Suppressor macrophage treated with lipopolysaccharide for 1 hour (primary cell): ENCODE measurements around the gene ZCCHC17.
"Not testable (repeated sequence)": the region's sequence is repeated elsewhere in the genome, so short reads cannot be mapped to it uniquely, and the experiment has no call there.

Experiments
- DNase-seq, 3 donors: peaks; one replicate each; pipeline ENCODE4 v3.0.0-alpha.2; 2020 to 2022

The ZCCHC17 gene

GRCh38 chr1:31296486-31297276, at the start of gene ZCCHC17, which contains the start of gene SNRNP40:
TSS of gene ZCCHC17 (plus strand) at chr1:31297032. CDS start at chr1:31310099, 13,067 bp downstream.
TSS of gene SNRNP40 (minus strand) at chr1:31296788. CDS start at chr1:31296751, 37 bp downstream.
- DNase-seq = peak; percentile 97 to 100 (median 99)

- no peak for DNase-seq
Measured at GRCh38 chr1:31248276-31248675, 48.6 kb upstream of the ZCCHC17 start.

- DNase-seq = no peak
Measured at GRCh38 chr1:31249854-31250253, 47.0 kb upstream of the ZCCHC17 start.

GRCh38 chr1:31257213-31257612, 39.6 kb upstream of the ZCCHC17 start:
- no peak for DNase-seq

- no peak for DNase-seq
Measured at GRCh38 chr1:31258581-31258980, 38.3 kb upstream of the ZCCHC17 start.

GRCh38 chr1:31259746-31260145, 37.1 kb upstream of the ZCCHC17 start:
- DNase-seq = no peak

GRCh38 chr1:31261916-31262315, 34.9 kb upstream of the ZCCHC17 start:
- no peak for DNase-seq

GRCh38 chr1:31262393-31262792, 34.4 kb upstream of the ZCCHC17 start:
- DNase-seq = not testable (repeated sequence)

GRCh38 chr1:31263408-31263807, 33.4 kb upstream of the ZCCHC17 start:
- DNase-seq = no peak

- DNase-seq = no peak
Measured at GRCh38 chr1:31264790-31265386, 31.9 kb upstream of the ZCCHC17 start.

- no peak for DNase-seq
Measured at GRCh38 chr1:31266547-31266946, 30.3 kb upstream of the ZCCHC17 start.

GRCh38 chr1:31272369-31272768, 24.5 kb upstream of the ZCCHC17 start:
- no peak for DNase-seq

- no peak for DNase-seq
Measured at GRCh38 chr1:31273619-31274018, 23.2 kb upstream of the ZCCHC17 start.

GRCh38 chr1:31282426-31282825, 14.4 kb upstream of the ZCCHC17 start:
- not testable (repeated sequence) for DNase-seq

GRCh38 chr1:31287791-31288190, 9.0 kb upstream of the ZCCHC17 start:
- DNase-seq = not testable (repeated sequence)

- no peak for DNase-seq
Measured at GRCh38 chr1:31289021-31289420, 7.8 kb upstream of the ZCCHC17 start.

- no peak for DNase-seq
Measured at GRCh38 chr1:31295874-31296485, 852 bp upstream of the ZCCHC17 start.

GRCh38 chr1:31297277-31298247, 730 bp downstream of the ZCCHC17 start:
- DNase-seq = peak; percentile 27 to 43 (median 31)

GRCh38 chr1:31299365-31299764, 2.5 kb downstream of the ZCCHC17 start:
- DNase-seq = peak in 1 of 3 donors; percentile 7

- no peak for DNase-seq
Measured at GRCh38 chr1:31300193-31300592, 3.4 kb downstream of the ZCCHC17 start.

GRCh38 chr1:31302709-31303441, 6.0 kb downstream of the ZCCHC17 start:
- DNase-seq = peak; percentile 39 to 48 (median 45)

GRCh38 chr1:31306278-31306677, 9.4 kb downstream of the ZCCHC17 start:
- peak; percentile 59 to 87 (median 76) for DNase-seq
